ENCODE data around the gene LALBA.
"Not testable (repeated sequence)": the region's sequence is repeated elsewhere in the genome, so short reads cannot be mapped to it uniquely, and the experiment has no call there.

DNA sequence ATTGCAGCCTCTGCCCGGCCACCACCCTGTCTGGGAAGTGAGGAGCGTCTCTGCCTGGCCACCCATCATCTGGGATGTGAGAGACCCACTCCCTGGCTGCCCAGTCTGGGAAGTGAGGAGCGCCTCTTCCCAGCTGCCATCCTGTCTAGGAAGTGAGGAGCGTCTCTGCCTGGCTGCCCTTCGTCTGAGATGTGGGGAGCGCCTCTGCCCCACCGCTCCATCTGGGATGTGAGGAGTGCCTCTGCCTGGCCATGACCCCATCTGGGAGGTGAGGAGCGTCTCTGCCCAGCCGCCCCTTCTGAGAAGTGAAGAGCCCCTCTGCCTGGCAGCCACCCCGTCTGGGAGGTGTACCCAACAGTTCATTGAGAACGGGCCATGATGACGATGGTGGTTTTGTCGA, 18.2 kb downstream of the LALBA start:
- not testable (repeated sequence) for TF ChIP-seq POLR2A, EP300 (IDR thresholded peaks at IDR 0.05)
- TF ChIP-seq, protein P1, sequence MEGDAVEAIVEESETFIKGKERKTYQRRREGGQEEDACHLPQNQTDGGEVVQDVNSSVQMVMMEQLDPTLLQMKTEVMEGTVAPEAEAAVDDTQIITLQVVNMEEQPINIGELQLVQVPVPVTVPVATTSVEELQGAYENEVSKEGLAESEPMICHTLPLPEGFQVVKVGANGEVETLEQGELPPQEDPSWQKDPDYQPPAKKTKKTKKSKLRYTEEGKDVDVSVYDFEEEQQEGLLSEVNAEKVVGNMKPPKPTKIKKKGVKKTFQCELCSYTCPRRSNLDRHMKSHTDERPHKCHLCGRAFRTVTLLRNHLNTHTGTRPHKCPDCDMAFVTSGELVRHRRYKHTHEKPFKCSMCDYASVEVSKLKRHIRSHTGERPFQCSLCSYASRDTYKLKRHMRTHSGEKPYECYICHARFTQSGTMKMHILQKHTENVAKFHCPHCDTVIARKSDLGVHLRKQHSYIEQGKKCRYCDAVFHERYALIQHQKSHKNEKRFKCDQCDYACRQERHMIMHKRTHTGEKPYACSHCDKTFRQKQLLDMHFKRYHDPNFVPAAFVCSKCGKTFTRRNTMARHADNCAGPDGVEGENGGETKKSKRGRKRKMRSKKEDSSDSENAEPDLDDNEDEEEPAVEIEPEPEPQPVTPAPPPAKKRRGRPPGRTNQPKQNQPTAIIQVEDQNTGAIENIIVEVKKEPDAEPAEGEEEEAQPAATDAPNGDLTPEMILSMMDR (IDR thresholded peaks at IDR 0.05): not testable (repeated sequence)

All from tibial nerve (tissue), 4 donors.